H1 (cell line): ENCODE results near the gene ADCY2. TPM values are rescaled to one million over a fixed set of nuclear protein-coding genes. Genes with fewer than 3 reads are reported as not detected.

Experiments used
- CTCF ChIA-PET: fragments of 300-600 bp; sonication (Branson Sonifier 250); formaldehyde crosslinking; loops from one replicate; lab custom pipeline; 2021; ENCODE audit not compliant: partially characterized antibody; lab: Charles Lee
- POLR2A ChIA-PET: fragments of 300-600 bp; sonication (Branson Sonifier 250); formaldehyde crosslinking; loops from one replicate; lab custom pipeline; 2021; ENCODE audit warnings: inconsistent platforms; ENCODE audit not compliant: partially characterized antibody; lab: Charles Lee
- DNase-seq, 2 experiments: peaks; one replicate each; pipeline versions ENCODE4 v3.0.0 to v3.0.0-alpha.2; 2010 to 2022; ENCODE audit warnings: low spot score in 2 of 2, low read depth in 1 of 2, mixed read lengths in 1 of 2
- FAIRE-seq: peaks from 2 replicates; lab custom pipeline; 2011; peaks lifted over from hg19 to GRCh38; lab: Jason Lieb, UNC
- H2AFZ ChIP-seq: 2 replicates; pipeline ENCODE4 v1.8.1; 2012; ENCODE audit warnings: low read length, inconsistent platforms
- H2AK5ac ChIP-seq: 2 replicates; pipeline ENCODE4 v1.6.1; 2013; ENCODE audit warnings: low read depth, low read length
- H2BK120ac ChIP-seq: replicated peaks from 2 replicates; pipeline ENCODE3; 2013; ENCODE audit warnings: low read depth, low read length, inconsistent platforms
- H2BK12ac ChIP-seq: 2 replicates; pipeline ENCODE4 v1.6.1; 2013; ENCODE audit warnings: low read depth, low read length
- H2BK15ac ChIP-seq: 2 replicates; pipeline ENCODE4 v1.6.1; 2013; ENCODE audit warnings: low read length
- H2BK20ac ChIP-seq: 2 replicates; pipeline ENCODE4 v1.6.1; 2013; ENCODE audit warnings: low read length
- H2BK5ac ChIP-seq: 2 replicates; pipeline ENCODE4 v1.6.1; 2013; ENCODE audit warnings: low read depth, low read length
- H3K14ac ChIP-seq: 2 replicates; pipeline ENCODE4 v1.6.1; 2013; ENCODE audit warnings: inconsistent platforms; ENCODE audit not compliant: insufficient read length
- H3K18ac ChIP-seq: 2 replicates; pipeline ENCODE4 v1.6.1; 2013; ENCODE audit warnings: low read length; ENCODE audit errors: extremely low read depth
- H3K23ac ChIP-seq: 2 replicates; pipeline ENCODE4 v1.6.1; 2013; ENCODE audit warnings: inconsistent platforms; ENCODE audit not compliant: insufficient read length
- H3K23me2 ChIP-seq: 2 replicates; pipeline ENCODE4 v1.6.1; 2013; ENCODE audit warnings: low read depth, low read length
- H3K27ac ChIP-seq: 2 replicates; pipeline ENCODE4 v1.6.1; 2011; ENCODE audit warnings: low read depth, low read length, inconsistent platforms
- H3K27me3 ChIP-seq, 4 experiments: replicated peaks in 1 of 4; 1 replicate in 1 of 4; 2 replicates in 3 of 4; pipeline versions ENCODE4 v1.6.1 to v1.8.1; 2011 to 2013; ENCODE audit warnings: low read length in 3 of 4, mild to moderate bottlenecking in 3 of 4, inconsistent platforms in 2 of 4, mixed read lengths in 2 of 4, moderate library complexity in 1 of 4; ENCODE audit not compliant: control insufficient read depth in 3 of 4, insufficient read depth in 3 of 4; ENCODE audit errors: extremely low read depth in 1 of 4
- H3K36me3 ChIP-seq, 4 experiments: 2 replicates each; pipeline versions ENCODE4 v1.6.1 to v1.8.1; 2011 to 2013; ENCODE audit warnings: mild to moderate bottlenecking in 4 of 4, low read length in 3 of 4, moderate library complexity in 2 of 4, control low read depth in 1 of 4, inconsistent platforms in 1 of 4; ENCODE audit not compliant: insufficient read depth in 4 of 4, control insufficient read depth in 2 of 4
- H3K4ac ChIP-seq: replicated peaks from 2 replicates; pipeline ENCODE3; 2013; ENCODE audit warnings: low read length, low read depth, mixed read lengths, inconsistent platforms; ENCODE audit not compliant: insufficient read length
- H3K4me1 ChIP-seq, 4 experiments: replicated peaks in 1 of 4; 1 replicate in 1 of 4; 2 replicates in 3 of 4; pipeline versions ENCODE4 v1.6.1 to v1.8.1; 2011 to 2013; ENCODE audit warnings: low read length in 3 of 4, inconsistent platforms in 2 of 4, mixed read lengths in 1 of 4; ENCODE audit not compliant: insufficient read depth in 4 of 4, control insufficient read depth in 3 of 4
- H3K4me2 ChIP-seq, 2 experiments: 2 replicates each; pipeline versions ENCODE4 v1.6.1 to v1.8.1; 2011 to 2013; ENCODE audit warnings: low read depth in 2 of 2, low read length in 2 of 2, control low read depth in 1 of 2, inconsistent platforms in 1 of 2, mild to moderate bottlenecking in 1 of 2; ENCODE audit not compliant: insufficient read depth in 1 of 2
- H3K4me3 ChIP-seq, 4 experiments: fragments of 200-600, 300-600 bp in 1 of 4; sonication (generic), shearing (Covaris generic), sonication (Bioruptor Twin) in 1 of 4; 2 replicates each; pipeline versions ENCODE4 v1.5.1 to v1.8.1; 2011 to 2016; ENCODE audit warnings: low read length in 4 of 4, low read depth in 3 of 4, control low read depth in 2 of 4, inconsistent platforms in 2 of 4, mild to moderate bottlenecking in 2 of 4, mixed read lengths in 1 of 4, moderate library complexity in 1 of 4; ENCODE audit not compliant: insufficient read depth in 2 of 4; ENCODE audit errors: extremely low read depth in 1 of 4
- H3K56ac ChIP-seq: replicated peaks from 2 replicates; pipeline ENCODE3; 2013; ENCODE audit warnings: low read depth, mild to moderate bottlenecking, mixed read lengths, low read length, inconsistent platforms; ENCODE audit not compliant: insufficient read length
- H3K79me1 ChIP-seq: 2 replicates; pipeline ENCODE4 v1.6.1; 2013; ENCODE audit warnings: low read depth, low read length, control low read depth
- H3K79me2 ChIP-seq, 2 experiments: 2 replicates each; pipeline versions ENCODE4 v1.6.1 to v1.8.1; 2012 to 2013; ENCODE audit warnings: low read length in 2 of 2, mild to moderate bottlenecking in 2 of 2, inconsistent platforms in 1 of 2; ENCODE audit not compliant: insufficient read depth in 2 of 2, control insufficient read depth in 1 of 2
- H3K9ac ChIP-seq, 4 experiments: replicated peaks in 1 of 4; 1 replicate in 1 of 4; 2 replicates in 3 of 4; pipeline versions ENCODE4 v1.6.1 to v1.8.1; 2011 to 2013; ENCODE audit warnings: low read depth in 3 of 4, low read length in 3 of 4, control low read depth in 2 of 4, mild to moderate bottlenecking in 2 of 4, moderate library complexity in 2 of 4, inconsistent platforms in 1 of 4; ENCODE audit errors: extremely low read depth in 1 of 4
- H3K9me3 ChIP-seq, 2 experiments: 2 replicates each; pipeline versions ENCODE4 v1.6.1 to v1.8.1; 2012 to 2013; ENCODE audit warnings: mild to moderate bottlenecking in 2 of 2, moderate library complexity in 2 of 2, control low read depth in 1 of 2, inconsistent platforms in 1 of 2, low read depth in 1 of 2, low read length in 1 of 2, mixed read lengths in 1 of 2; ENCODE audit not compliant: insufficient read depth in 2 of 2
- H4K20me1 ChIP-seq, 2 experiments: replicated peaks in 1 of 2; 2 replicates each; pipeline versions ENCODE3 to v1.8.1; 2011 to 2013; ENCODE audit warnings: inconsistent platforms in 2 of 2, low read length in 2 of 2, mild to moderate bottlenecking in 1 of 2; ENCODE audit not compliant: insufficient read depth in 2 of 2, control insufficient read depth in 1 of 2
- H4K5ac ChIP-seq: 2 replicates; pipeline ENCODE4 v1.6.1; 2013; ENCODE audit warnings: low read length, low read depth, mixed read lengths, inconsistent platforms; ENCODE audit not compliant: insufficient read length
- H4K8ac ChIP-seq: 2 replicates; pipeline ENCODE4 v1.8.0; 2013; ENCODE audit warnings: mild to moderate bottlenecking, moderate library complexity, low read length, inconsistent platforms; ENCODE audit not compliant: insufficient read depth; ENCODE audit errors: extremely low read depth
- H4K91ac ChIP-seq: replicated peaks from 2 replicates; pipeline ENCODE3; 2013; ENCODE audit warnings: low read length, mixed read lengths, inconsistent platforms; ENCODE audit not compliant: insufficient read length
- EP300 ChIP-seq, 2 experiments: IDR thresholded peaks; 1 replicate in 1 of 2; 2 replicates in 1 of 2; pipeline ENCODE4 v1.6.1; 2011 to 2012; ENCODE audit warnings: low read depth in 2 of 2, low read length in 2 of 2, mild to moderate bottlenecking in 2 of 2, borderline replicate concordance in 1 of 2, inconsistent platforms in 1 of 2, moderate library complexity in 1 of 2
- HDAC6 ChIP-seq: IDR thresholded peaks from one replicate; pipeline ENCODE4 v1.7.1; 2012; ENCODE audit warnings: low read depth, mild to moderate bottlenecking, inconsistent platforms, low read length, moderate library complexity
- JUND ChIP-seq: IDR thresholded peaks from 2 replicates; pipeline ENCODE4 v1.6.1; 2011; ENCODE audit warnings: mild to moderate bottlenecking, improper control_type of control experiment, low read length
- KDM1A ChIP-seq: fragments of 200-600, 300-600 bp; sonication (generic); IDR thresholded peaks from 2 replicates; pipeline ENCODE4 v1.7.1; 2016; ENCODE audit warnings: mild to moderate bottlenecking, low read length, borderline replicate concordance
- MAX ChIP-seq: IDR thresholded peaks from 2 replicates; pipeline ENCODE4 v1.6.1; 2012; ENCODE audit warnings: inconsistent platforms
- NANOG ChIP-seq: IDR thresholded peaks from 2 replicates; pipeline ENCODE4 v1.6.1; 2011; ENCODE audit warnings: low read length, low read depth, mild to moderate bottlenecking, inconsistent platforms; ENCODE audit not compliant: insufficient read depth, poor library complexity, severe bottlenecking
- RFX5 ChIP-seq: IDR thresholded peaks from 2 replicates; pipeline ENCODE4 v1.6.1; 2011; ENCODE audit warnings: low read depth, low read length, improper control_type of control experiment, borderline replicate concordance
- RNF2 ChIP-seq: fragments of 200-900, 300-1000 bp; sonication (generic); IDR thresholded peaks from 2 replicates; pipeline ENCODE4 v1.7.1; 2016; ENCODE audit warnings: borderline replicate concordance, low read depth, mild to moderate bottlenecking, antibody characterized with exemption, low read length; ENCODE audit not compliant: poor library complexity, severe bottlenecking; ENCODE audit errors: missing control alignments
- RXRA ChIP-seq: IDR thresholded peaks from 2 replicates; pipeline ENCODE4 v1.6.1; 2011; ENCODE audit warnings: low read depth, mild to moderate bottlenecking, low read length, moderate library complexity; ENCODE audit not compliant: insufficient read depth
- SIN3A ChIP-seq, 2 experiments: IDR thresholded peaks in 1 of 2; conservative IDR thresholded peaks in 1 of 2; 2 replicates each; pipeline ENCODE4 v1.6.1; 2011 to 2012; ENCODE audit warnings: low read length in 2 of 2, improper control_type of control experiment in 1 of 2, low read depth in 1 of 2, mild to moderate bottlenecking in 1 of 2
- SIX5 ChIP-seq: IDR thresholded peaks from 2 replicates; pipeline ENCODE4 v1.6.1; 2011; ENCODE audit warnings: mild to moderate bottlenecking, low read depth, low read length
- SUZ12 ChIP-seq: fragments of 200-600 bp; sonication (generic); IDR thresholded peaks from 2 replicates; pipeline ENCODE4 v1.6.1; 2012; ENCODE audit warnings: mild to moderate bottlenecking, inconsistent platforms, low read length, moderate library complexity, mixed read lengths
- WGBS, 2 experiments: shearing (Covaris generic) in 1 of 2; methylation state at CpG; one replicate each; pipeline versions ENCODE4 v1.1.6 to v1.1.7; 2013 to 2015; ENCODE audit warnings: low lambda C conversion rate in 2 of 2, mixed read lengths in 2 of 2, inconsistent platforms in 1 of 2, low coverage in 1 of 2, missing lambda C conversion rate in 1 of 2; ENCODE audit not compliant: insufficient replicate concordance in 2 of 2, insufficient coverage in 1 of 2, insufficient read length in 1 of 2; ENCODE audit errors: extremely low coverage in 1 of 2, missing lambda C conversion rate in 1 of 2; 5-methylcytosine and 5-hydroxymethylcytosine counted together
- polyA plus RNA-seq, 7 experiments: library from polyadenylated mRNA; depleted of rRNA in 3 of 7; stranded (reverse) in 5 of 7; unstranded in 2 of 7; fragments of >200 nt in 5 of 7; fragments of 200-250 nt in 2 of 7; gene quantifications; 1 replicate in 5 of 7; 2 replicates in 1 of 7; 4 replicates in 1 of 7; pipeline versions ENCODE4 v1.2.1 to v1.2.3, GENCODE V29; 2011 to 2013; ENCODE audit warnings: missing spikeins in 2 of 7, mixed read lengths in 2 of 7
- total RNA-seq: library from RNA; stranded (reverse); fragmentation: NEBNext Ultra II Directional; extraction: Animal tissue kit (Norgen Biotek cat#: 25700); gene quantifications from 2 replicates; pipeline ENCODE4 v1.2.1, GENCODE V29; 2021

Gene ADCY2
- total and polyA plus RNA-seq, 2 of the 8 experiments (the other 6 are each of a cell fraction or from before 2014, with no cell fraction given) = 35.8 to 122 TPM

GRCh38 chr5:7875151-7875550, 479.2 kb downstream of the ADCY2 start:
- CTCF ChIA-PET = interaction anchor here (1.4 to 2.8 kb wide), 2 partner anchors 15 to 18 kb away, joined by 8 to 11 read pairs; no protein-coding TSS in a partner anchor
- Histone ChIP-seq H2BK120ac (no peak overlapping the region), H3K56ac (no peak overlapping the region), H2BK5ac (no peak overlapping the region), H2AK5ac (no peak overlapping the region), H3K36me3 (peaks cover 14 to 64% (median 36%) of the 10 kb centered on the region in 4 experiments), H4K91ac (no peak overlapping the region), H3K9me3 (no peaks in the 10 kb centered on the region)
- no peak for TF ChIP-seq RNF2
- no peak for TF ChIP-seq KDM1A
- no peak for TF ChIP-seq EP300 (IDR thresholded peaks at IDR 0.05; ENCODE audit: borderline replicate concordance in 1 of 2, low read depth in 2 of 2, low read length in 2 of 2)
- no peak for TF ChIP-seq MAX
- TF ChIP-seq SUZ12 = no peak
- TF ChIP-seq RFX5 = no peak
- TF ChIP-seq JUND = no peak
- no peak for TF ChIP-seq SIN3A (conservative IDR thresholded peaks at IDR 0.05 in 1 of 2, IDR thresholded peaks at IDR 0.05 in 1 of 2; ENCODE audit: low read depth in 1 of 2, low read length in 2 of 2)
- no peak for TF ChIP-seq SIX5
- no peak for TF ChIP-seq NANOG
- TF ChIP-seq HDAC6 = no peak
- TF ChIP-seq RXRA = no peak
- TF ChIP-seq, all 59 proteins: peak for 0
- no peak overlapping the region for H3K4me2 ChIP-seq
- peaks cover 11 to 46% of the 10 kb centered on the region in 2 experiments for H3K79me2 ChIP-seq
- no peak overlapping the region for H2BK20ac ChIP-seq
- H4K5ac ChIP-seq = no peak overlapping the region
- no peaks in the 10 kb centered on the region for H3K23me2 ChIP-seq
- no peaks in the 10 kb centered on the region for H3K27me3 ChIP-seq
- no peak overlapping the region for H2BK12ac ChIP-seq
- no peaks in the 10 kb centered on the region for H3K4me1 ChIP-seq
- POLR2A ChIA-PET = no interaction called here
- H2BK15ac ChIP-seq = no peak overlapping the region
- H3K14ac ChIP-seq = no peak overlapping the region
- peaks cover 8% of the 10 kb centered on the region for H3K79me1 ChIP-seq
- H3K18ac ChIP-seq = no peak overlapping the region
- DNase-seq (no peak), FAIRE-seq (no peak)
- peaks cover 9 to 14% of the 10 kb centered on the region in 2 experiments for H4K20me1 ChIP-seq
- no peak overlapping the region for H3K4me3 ChIP-seq
- H3K23ac ChIP-seq = no peak overlapping the region
- WGBS, 2 experiments = 92% methylated on average over 4 of the region's 4 CpGs; no CpG with 5 or more reads in 1 of the 2 experiments
- no peak overlapping the region for H3K4ac ChIP-seq
- H3K27ac ChIP-seq = no peak overlapping the region
- H2AFZ ChIP-seq = no peak overlapping the region
- no peak overlapping the region for H3K9ac ChIP-seq
- no peak overlapping the region for H4K8ac ChIP-seq
